GM21825 (cell line): ENCODE data around the gene GRIN2A.

Experiments used
- ATAC-seq: cut with Tn5 transposase; IDR thresholded peaks from one replicate; pipeline ENCODE4 v1.9.1; 2021; ENCODE audit warnings: mild to moderate bottlenecking, moderate library complexity; ENCODE audit not compliant: unreplicated experiment

GRIN2A gene

GRCh38 chr16:10039220-10040096 is 142.8 kb downstream of the GRIN2A start:
- no peak for ATAC-seq

- no peak for ATAC-seq
Observed at GRCh38 chr16:10037751-10038150, 144.5 kb downstream of the GRIN2A start.

GRCh38 chr16:10036956-10037355 is 145.3 kb downstream of the GRIN2A start:
- no peak for ATAC-seq

GRCh38 chr16:10033556-10033955 is 148.7 kb downstream of the GRIN2A start:
- ATAC-seq, result no peak

- ATAC-seq, result no peak
Observed at GRCh38 chr16:10031955-10032354, 150.3 kb downstream of the GRIN2A start.

- no peak for ATAC-seq
Observed at GRCh38 chr16:10031473-10031872, 150.8 kb downstream of the GRIN2A start.

- ATAC-seq, result no peak
Observed at GRCh38 chr16:10028644-10029043, 153.6 kb downstream of the GRIN2A start.

- ATAC-seq, result no peak
Observed at GRCh38 chr16:10027553-10027952, 154.7 kb downstream of the GRIN2A start.

GRCh38 chr16:10026593-10026992 is 155.6 kb downstream of the GRIN2A start:
- no peak for ATAC-seq

- no peak for ATAC-seq
Observed at GRCh38 chr16:10022098-10022497, 160.1 kb downstream of the GRIN2A start.

- ATAC-seq, result no peak
Observed at GRCh38 chr16:10020866-10021265, 161.4 kb downstream of the GRIN2A start.

- no peak for ATAC-seq
Observed at GRCh38 chr16:10016752-10017151, 165.5 kb downstream of the GRIN2A start.

GRCh38 chr16:10015397-10015796 is 166.8 kb downstream of the GRIN2A start:
- no peak for ATAC-seq

GRCh38 chr16:10013774-10014173 is 168.5 kb downstream of the GRIN2A start:
- no peak for ATAC-seq

- ATAC-seq, result no peak
Observed at GRCh38 chr16:10013364-10013763, 168.9 kb downstream of the GRIN2A start.

GRCh38 chr16:10009684-10010083 is 172.5 kb downstream of the GRIN2A start:
- no peak for ATAC-seq

- ATAC-seq, result no peak
Observed at GRCh38 chr16:10003486-10003885, 178.7 kb downstream of the GRIN2A start.

- no peak for ATAC-seq
Observed at GRCh38 chr16:10001258-10001775, 180.9 kb downstream of the GRIN2A start.

- no peak for ATAC-seq
Observed at GRCh38 chr16:9996221-9996620, 186.0 kb downstream of the GRIN2A start.

GRCh38 chr16:9992441-9992840 is 189.8 kb downstream of the GRIN2A start:
- no peak for ATAC-seq

- ATAC-seq, result no peak
Observed at GRCh38 chr16:9980981-9981380, 201.2 kb downstream of the GRIN2A start.

GRCh38 chr16:9978160-9978725 is 204.0 kb downstream of the GRIN2A start:
- no peak for ATAC-seq
